Skeletal muscle tissue (tissue), 4 donors: ENCODE data around the gene ZBTB49. TPM values are rescaled to one million over a fixed set of nuclear protein-coding genes. Genes with fewer than 3 reads are reported as not detected.
"Not testable (repeated sequence)": the region's sequence is repeated elsewhere in the genome, so short reads cannot be mapped to it uniquely, and the experiment has no call there.

Source experiments
- H3K27ac ChIP-seq: one replicate; pipeline ENCODE4 v1.7.0; 2013; ENCODE audit warnings: mild to moderate bottlenecking, low read depth, low read length, inconsistent platforms
- H3K27me3 ChIP-seq, 3 donors: one replicate each; pipeline ENCODE4 v1.7.0; 2013; ENCODE audit warnings: low read length in 3 of 3; ENCODE audit not compliant: control insufficient read depth in 3 of 3, insufficient read depth in 3 of 3
- H3K36me3 ChIP-seq, 3 donors: one replicate each; pipeline ENCODE4 v1.7.0; 2013; ENCODE audit warnings: low read length in 3 of 3; ENCODE audit not compliant: control insufficient read depth in 3 of 3, insufficient read depth in 3 of 3
- H3K4me1 ChIP-seq, 3 donors: one replicate each; pipeline ENCODE4 v1.7.0; 2013; ENCODE audit warnings: low read length in 3 of 3, mild to moderate bottlenecking in 3 of 3; ENCODE audit not compliant: control insufficient read depth in 3 of 3, insufficient read depth in 3 of 3
- H3K4me3 ChIP-seq, 3 donors: one replicate each; pipeline ENCODE4 v1.7.0; 2013; ENCODE audit warnings: low read length in 3 of 3
- H3K9ac ChIP-seq, 3 donors: one replicate each; pipeline ENCODE4 v1.7.0; 2013; ENCODE audit warnings: low read length in 3 of 3, mild to moderate bottlenecking in 3 of 3, moderate library complexity in 2 of 3, low read depth in 1 of 3
- H3K9me3 ChIP-seq, 3 donors: one replicate each; pipeline ENCODE4 v1.7.0; 2013; ENCODE audit warnings: low read length in 3 of 3; ENCODE audit not compliant: control insufficient read depth in 3 of 3
- total RNA-seq: library from RNA; depleted of rRNA; stranded (reverse); fragments of >200 nt; gene quantifications from one replicate; pipeline ENCODE4 v1.2.3, GENCODE V29; 2014
- donor health status: Osteomylitis.

The ZBTB49 gene
- total RNA-seq, 1 donor from 2014 or later = 4.2 TPM

DNA sequence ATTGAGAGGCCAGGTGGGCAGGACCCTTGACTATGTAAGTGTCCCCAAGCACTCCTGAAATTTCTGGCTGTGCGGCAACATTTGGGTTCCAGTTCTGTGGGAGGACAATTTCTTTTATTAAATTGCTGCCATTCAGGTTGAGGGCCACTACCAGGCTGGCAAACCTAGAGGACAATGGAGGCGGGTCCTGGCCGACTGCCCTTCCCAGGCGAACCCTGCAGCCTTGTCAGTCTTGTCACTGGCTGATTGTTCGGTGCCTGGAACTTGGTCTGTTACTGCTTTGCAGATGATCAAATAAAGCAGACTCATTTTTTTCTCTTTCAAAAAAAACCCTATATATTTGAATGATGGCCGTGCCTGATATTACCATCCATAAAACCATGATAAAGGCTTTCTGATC is 35.4 kb upstream of the ZBTB49 start:
- Histone ChIP-seq H3K9me3 (no peaks in the 10 kb centered on the region), H3K27ac (no peak overlapping the region), H3K4me1 (peaks cover 0 to 6% (median 0%) of the 10 kb centered on the region in 3 donors), H3K9ac (no peak overlapping the region), H3K36me3 (no peaks in the 10 kb centered on the region), H3K27me3 (peaks cover 7 to 14% (median 11%) of the 10 kb centered on the region in 3 donors), H3K4me3 (no peak overlapping the region)

DNA sequence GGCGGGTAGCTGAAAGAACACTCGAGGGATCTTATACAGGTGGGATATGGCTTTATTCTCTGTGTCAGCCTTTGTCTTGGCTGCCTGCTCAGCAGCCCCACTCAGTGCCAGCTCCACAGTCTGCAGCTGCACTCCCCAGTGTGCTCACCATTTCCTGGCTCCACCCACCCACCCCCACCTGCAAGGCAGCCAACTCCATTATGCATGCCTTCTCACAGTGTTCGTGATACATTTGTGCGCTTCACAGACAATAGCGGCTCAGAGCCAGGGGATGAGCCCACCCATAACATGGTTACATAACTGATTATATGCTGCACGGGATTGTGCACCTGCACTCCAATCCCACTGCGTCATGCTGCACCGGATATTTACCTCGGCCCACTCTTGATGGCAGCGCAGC is 33.3 kb upstream of the ZBTB49 start:
- H3K4me3 ChIP-seq = no peak overlapping the region
- H3K4me1 ChIP-seq = peaks cover 0 to 6% (median 0%) of the 10 kb centered on the region in 3 donors
- H3K27me3 ChIP-seq = peaks cover 7 to 11% (median 9%) of the 10 kb centered on the region in 3 donors
- no peak overlapping the region for H3K9ac ChIP-seq
- no peak overlapping the region for H3K27ac ChIP-seq
- no peaks in the 10 kb centered on the region for H3K9me3 ChIP-seq
- no peaks in the 10 kb centered on the region for H3K36me3 ChIP-seq

DNA sequence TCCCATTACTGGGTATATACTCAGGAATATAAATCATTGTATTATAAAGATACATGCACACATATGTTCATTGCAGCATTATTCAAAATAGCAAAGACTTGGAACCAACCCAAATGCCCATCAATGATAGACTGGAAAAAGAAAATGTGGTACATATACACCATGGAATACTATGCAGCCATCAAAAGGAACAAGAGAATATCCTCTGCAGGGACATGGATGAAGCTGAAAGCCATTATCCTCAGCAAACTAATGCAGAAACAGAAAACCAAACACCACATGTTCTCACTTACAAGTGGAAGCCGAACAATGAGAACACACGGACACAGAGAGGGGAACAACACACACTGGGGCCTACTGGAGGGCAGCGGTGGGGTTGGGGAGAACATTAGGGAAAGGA is 32.3 kb upstream of the ZBTB49 start:
- not testable (repeated sequence) for H3K9me3 ChIP-seq, H3K27ac ChIP-seq, H3K9ac ChIP-seq, H3K4me1 ChIP-seq, H3K36me3 ChIP-seq, H3K4me3 ChIP-seq
- peaks cover 7 to 11% (median 9%) of the 10 kb centered on the region in 3 donors for H3K27me3 ChIP-seq

DNA sequence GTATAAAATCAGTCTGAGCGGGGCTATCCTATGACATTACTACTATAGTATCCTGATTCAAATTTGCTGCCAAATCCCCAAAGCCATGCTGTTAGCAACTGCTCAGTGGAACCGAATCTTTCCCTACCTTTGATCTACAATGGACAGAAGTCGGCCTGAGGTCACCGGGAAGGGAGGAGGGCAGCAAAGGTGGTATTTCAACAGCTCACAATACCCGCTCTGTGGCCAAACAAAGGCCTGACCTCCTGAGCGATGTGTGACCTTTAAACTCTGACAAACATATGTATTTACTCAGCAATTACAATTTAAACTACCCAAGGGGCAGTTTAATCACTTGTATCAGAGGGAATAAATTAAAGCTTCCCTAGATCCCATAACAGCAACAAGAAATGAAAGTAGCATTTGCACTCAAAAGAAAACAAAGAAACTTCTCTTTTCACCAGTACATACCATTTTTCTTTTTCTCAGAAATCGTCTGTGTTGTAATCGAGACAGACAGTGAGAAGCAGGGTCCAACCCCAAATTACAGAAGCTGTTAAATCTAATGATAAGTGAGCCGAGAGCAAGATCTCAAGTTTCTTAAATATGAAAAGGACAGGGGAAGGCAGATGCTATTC is 30.5 kb upstream of the ZBTB49 start:
- H3K27me3 ChIP-seq = peaks cover 6 to 11% (median 7%) of the 10 kb centered on the region in 3 donors
- H3K27ac ChIP-seq = no peak overlapping the region
- H3K4me1 ChIP-seq = peaks cover 0 to 6% (median 0%) of the 10 kb centered on the region in 3 donors
- no peaks in the 10 kb centered on the region for H3K36me3 ChIP-seq
- H3K9ac ChIP-seq = no peak overlapping the region
- no peaks in the 10 kb centered on the region for H3K9me3 ChIP-seq
- no peak overlapping the region for H3K4me3 ChIP-seq

DNA sequence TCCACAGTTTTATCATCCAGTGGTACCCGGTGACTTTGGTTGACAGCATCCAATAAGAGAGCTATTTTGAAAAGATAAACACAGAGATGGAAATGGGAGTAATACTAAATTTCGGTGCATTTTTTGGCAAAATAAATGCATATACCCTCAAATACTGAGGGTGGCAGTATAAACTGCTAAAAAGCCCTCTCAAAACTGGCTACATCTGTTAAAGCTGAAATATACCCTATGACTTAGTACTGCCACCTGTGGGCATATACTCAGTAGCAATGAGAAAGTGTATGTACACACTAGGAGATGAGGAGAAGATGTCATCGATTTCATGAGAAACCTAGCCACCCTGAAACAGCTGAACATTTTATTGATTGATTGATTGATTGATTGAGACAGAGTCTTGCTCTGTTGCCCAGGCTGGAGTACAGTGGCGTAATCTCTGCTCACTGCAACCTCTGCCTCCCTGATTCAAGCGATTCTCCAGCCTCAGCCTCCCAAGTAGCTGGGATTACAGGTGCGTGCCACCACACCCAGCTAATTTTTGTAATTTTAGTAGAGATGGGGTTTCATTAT is 29.8 kb upstream of the ZBTB49 start:
- peaks cover 5 to 10% (median 7%) of the 10 kb centered on the region in 3 donors for H3K27me3 ChIP-seq
- peaks cover 0 to 6% (median 0%) of the 10 kb centered on the region in 3 donors for H3K4me1 ChIP-seq
- no peaks in the 10 kb centered on the region for H3K9me3 ChIP-seq
- H3K4me3 ChIP-seq = no peak overlapping the region
- no peak overlapping the region for H3K27ac ChIP-seq
- H3K36me3 ChIP-seq = no peaks in the 10 kb centered on the region
- H3K9ac ChIP-seq = no peak overlapping the region

DNA sequence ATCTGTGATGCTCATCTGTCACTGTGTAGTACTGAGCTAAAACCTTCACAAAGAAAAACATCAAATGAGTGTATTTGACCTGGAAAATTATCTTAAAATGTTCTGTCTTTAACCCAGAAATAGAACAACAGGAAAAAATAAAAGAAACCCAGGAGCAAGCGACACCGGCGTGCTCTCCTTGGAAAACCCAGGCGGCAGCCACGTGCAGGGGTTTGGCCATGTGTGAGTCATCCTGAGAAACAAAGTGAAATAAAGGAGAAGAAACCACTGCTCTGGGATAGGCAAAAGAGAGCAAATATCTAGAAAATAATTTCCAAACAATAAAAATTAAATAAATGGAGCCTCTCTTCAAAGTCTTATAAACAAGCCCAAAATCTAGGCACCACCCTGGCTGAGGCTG is 22.1 kb upstream of the ZBTB49 start:
- no peak overlapping the region for H3K4me3 ChIP-seq
- no peaks in the 10 kb centered on the region for H3K4me1 ChIP-seq
- H3K9me3 ChIP-seq = no peaks in the 10 kb centered on the region
- H3K36me3 ChIP-seq = peaks cover 18 to 38% (median 34%) of the 10 kb centered on the region in 3 donors
- no peak overlapping the region for H3K9ac ChIP-seq
- no peaks in the 10 kb centered on the region for H3K27me3 ChIP-seq
- H3K27ac ChIP-seq = no peak overlapping the region

DNA sequence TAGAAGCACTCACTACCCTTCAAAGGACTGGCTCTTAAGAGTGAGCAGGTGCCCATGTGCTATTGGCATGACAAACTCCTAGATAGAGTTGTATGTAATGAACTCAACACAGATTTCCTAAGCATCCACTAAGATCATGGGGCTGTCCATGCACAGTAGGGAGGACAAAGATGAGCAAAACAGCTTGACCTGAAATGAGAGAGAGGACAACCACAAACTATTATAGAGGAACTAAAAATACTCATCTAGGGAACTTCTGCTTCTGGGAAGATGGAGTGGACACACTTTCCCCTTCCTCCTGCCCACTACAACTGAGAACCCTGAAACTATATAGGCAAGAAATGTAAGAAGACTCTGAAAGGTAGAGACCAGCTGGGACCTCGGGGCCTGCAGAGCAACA is 21.3 kb upstream of the ZBTB49 start:
- Histone ChIP-seq H3K9ac (no peak overlapping the region), H3K9me3 (no peaks in the 10 kb centered on the region), H3K4me3 (no peak overlapping the region), H3K36me3 (peaks cover 24 to 46% (median 40%) of the 10 kb centered on the region in 3 donors), H3K4me1 (no peaks in the 10 kb centered on the region), H3K27me3 (no peaks in the 10 kb centered on the region), H3K27ac (no peak overlapping the region)

DNA sequence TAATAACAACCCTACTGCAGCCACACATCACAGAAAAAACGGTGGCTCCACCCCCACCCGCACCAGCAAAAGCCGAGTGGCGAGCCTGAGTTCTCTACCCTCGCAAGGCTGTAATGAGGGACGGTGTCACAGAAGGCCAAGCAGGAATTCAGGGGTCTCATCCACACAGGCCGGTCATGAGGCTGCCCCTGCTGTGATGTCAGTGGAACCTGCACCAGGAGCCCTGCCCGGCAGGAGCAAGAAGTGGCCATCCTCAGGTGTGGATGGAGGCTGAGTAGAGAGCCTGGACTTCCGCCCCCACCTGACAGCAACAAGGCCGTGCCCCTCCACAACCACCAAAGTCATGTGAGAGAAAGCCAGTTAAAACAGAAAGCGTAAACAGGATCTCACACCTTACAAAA is 20.7 kb upstream of the ZBTB49 start:
- Histone ChIP-seq H3K9me3 (no peaks in the 10 kb centered on the region), H3K36me3 (peaks cover 27 to 50% (median 43%) of the 10 kb centered on the region in 3 donors), H3K4me1 (no peaks in the 10 kb centered on the region), H3K4me3 (no peak overlapping the region), H3K27me3 (no peaks in the 10 kb centered on the region), H3K9ac (no peak overlapping the region), H3K27ac (no peak overlapping the region)

DNA sequence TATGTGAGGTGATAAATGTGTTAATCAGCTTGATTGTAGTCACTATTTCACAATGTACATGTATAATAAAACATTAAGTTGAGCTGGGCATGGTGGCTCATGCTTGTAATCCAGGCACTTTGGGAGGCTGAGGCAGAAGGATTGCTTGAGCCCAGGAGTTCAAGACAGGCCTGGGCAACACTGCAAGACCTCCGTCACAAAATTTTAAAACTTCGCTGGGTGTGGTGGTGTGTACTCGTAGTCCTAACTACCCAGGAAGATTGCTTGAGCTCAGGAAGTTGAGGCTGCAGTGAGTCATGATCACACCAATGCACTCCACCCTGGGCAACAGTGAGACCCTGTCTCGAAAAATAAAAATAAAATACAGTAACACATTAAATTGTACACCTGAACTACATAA is 20.2 kb upstream of the ZBTB49 start:
- no peak overlapping the region for H3K9ac ChIP-seq
- H3K27me3 ChIP-seq = no peaks in the 10 kb centered on the region
- H3K4me3 ChIP-seq = no peak overlapping the region
- H3K4me1 ChIP-seq = no peaks in the 10 kb centered on the region
- H3K27ac ChIP-seq = no peak overlapping the region
- peaks cover 30 to 55% (median 47%) of the 10 kb centered on the region in 3 donors for H3K36me3 ChIP-seq
- H3K9me3 ChIP-seq = no peaks in the 10 kb centered on the region

DNA sequence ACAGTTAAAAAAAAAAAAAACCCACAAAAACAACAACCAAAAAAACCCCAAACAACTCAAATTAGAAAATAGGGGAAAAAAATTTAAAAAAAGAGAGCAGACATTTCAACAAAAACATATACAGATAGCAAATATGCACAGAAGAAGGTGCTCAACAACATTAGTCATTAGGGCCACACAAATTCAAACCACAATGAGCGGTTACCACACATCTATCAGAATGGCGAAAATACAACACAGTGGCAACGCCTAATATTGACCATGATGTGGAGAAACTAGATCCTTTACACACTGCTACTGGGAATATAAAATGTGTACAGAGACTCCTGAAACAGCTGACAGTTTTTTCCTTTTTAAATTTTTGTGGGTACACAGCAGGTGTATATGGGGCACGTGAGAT is 19.5 kb upstream of the ZBTB49 start:
- Histone ChIP-seq H3K27me3 (no peaks in the 10 kb centered on the region), H3K4me1 (no peaks in the 10 kb centered on the region), H3K27ac (no peak overlapping the region)

More for the DNA sequence above, 19.5 kb upstream of the ZBTB49 start:
- H3K4me3 ChIP-seq = no peak overlapping the region
- peaks cover 31 to 61% (median 54%) of the 10 kb centered on the region in 3 donors for H3K36me3 ChIP-seq
- H3K9me3 ChIP-seq = no peaks in the 10 kb centered on the region
- no peak overlapping the region for H3K9ac ChIP-seq
